Right lobe of liver (tissue), 4 donors: Measurements from ENCODE around the gene PTF1A.

Experiments used
- CTCF ChIP-seq, 4 donors: fragments of 200-600 bp in 3 of 4; fragments of 450-650 bp in 1 of 4; IDR thresholded peaks; one replicate each; pipeline versions ENCODE4 v1.5.1 to v1.8.0; 2016 to 2022; ENCODE audit warnings: antibody characterized with exemption in 4 of 4, mild to moderate bottlenecking in 2 of 4
- POLR2A ChIP-seq: fragments of 450-650 bp; IDR thresholded peaks from one replicate; pipeline ENCODE4 v1.6.1; 2017; ENCODE audit warnings: antibody characterized with exemption, mild to moderate bottlenecking
- donor health status: DM: no; HTN: no; CAD: no.
- donor health status: DM: no; HTN: no; CAD: no.
- donor health status: DM: no; HTN: yes; CAD: no.

GRCh38 chr10:23174977-23175512 lies 17.1 kb upstream of the PTF1A start:
- TF ChIP-seq CTCF (IDR thresholded peaks at IDR 0.05), result no peak
- TF ChIP-seq POLR2A, result no peak
